Gastroesophageal sphincter (tissue), 3 donors: Measurements from ENCODE around the gene TRMT10A.

Experiments
- POLR2A ChIP-seq, 2 donors: fragments of 450-650 bp; IDR thresholded peaks; one replicate each; pipeline ENCODE4 v1.6.1; 2017; ENCODE audit warnings: antibody characterized with exemption in 2 of 2, mild to moderate bottlenecking in 2 of 2, moderate library complexity in 1 of 2
- TF ChIP-seq, protein P1 (sequence below), 4 experiments: fragments of 200-600 bp in 2 of 4; fragments of 450-650 bp in 2 of 4; sonication (generic) in 1 of 4; IDR thresholded peaks; one replicate each; pipeline ENCODE4 v1.5.1; 2017 to 2019; ENCODE audit warnings: antibody characterized with exemption in 4 of 4, mild to moderate bottlenecking in 2 of 4, moderate library complexity in 2 of 4

DNA sequence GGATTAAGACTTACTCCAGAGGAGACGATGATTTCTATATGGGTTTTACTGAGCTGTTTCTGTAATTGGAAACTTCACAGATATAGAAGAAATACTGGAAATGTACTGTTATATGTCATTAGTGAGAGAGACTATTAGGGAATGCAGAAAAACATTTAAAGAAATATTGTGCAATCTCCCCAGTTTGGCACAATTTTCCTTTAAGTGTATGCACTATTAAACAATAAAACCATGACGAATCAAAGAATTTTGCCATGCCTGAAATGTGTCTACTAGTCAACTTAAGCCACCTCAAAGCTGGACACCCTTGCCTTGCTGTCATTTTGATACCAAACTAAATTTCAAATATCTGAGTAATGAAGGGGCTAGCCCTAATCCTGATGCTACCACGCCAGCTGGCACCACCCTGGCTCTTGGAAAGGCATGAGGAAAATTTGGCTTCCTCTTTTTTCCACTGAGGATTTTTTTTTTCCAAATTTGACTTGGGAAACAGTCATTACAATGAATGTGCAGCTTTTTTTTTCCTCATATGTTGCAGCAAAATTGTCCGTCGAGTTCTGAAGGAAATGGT, 46.9 kb upstream of the TRMT10A start:
- TF ChIP-seq POLR2A (IDR thresholded peaks at IDR 0.05), result no peak
- TF ChIP-seq, protein P1, sequence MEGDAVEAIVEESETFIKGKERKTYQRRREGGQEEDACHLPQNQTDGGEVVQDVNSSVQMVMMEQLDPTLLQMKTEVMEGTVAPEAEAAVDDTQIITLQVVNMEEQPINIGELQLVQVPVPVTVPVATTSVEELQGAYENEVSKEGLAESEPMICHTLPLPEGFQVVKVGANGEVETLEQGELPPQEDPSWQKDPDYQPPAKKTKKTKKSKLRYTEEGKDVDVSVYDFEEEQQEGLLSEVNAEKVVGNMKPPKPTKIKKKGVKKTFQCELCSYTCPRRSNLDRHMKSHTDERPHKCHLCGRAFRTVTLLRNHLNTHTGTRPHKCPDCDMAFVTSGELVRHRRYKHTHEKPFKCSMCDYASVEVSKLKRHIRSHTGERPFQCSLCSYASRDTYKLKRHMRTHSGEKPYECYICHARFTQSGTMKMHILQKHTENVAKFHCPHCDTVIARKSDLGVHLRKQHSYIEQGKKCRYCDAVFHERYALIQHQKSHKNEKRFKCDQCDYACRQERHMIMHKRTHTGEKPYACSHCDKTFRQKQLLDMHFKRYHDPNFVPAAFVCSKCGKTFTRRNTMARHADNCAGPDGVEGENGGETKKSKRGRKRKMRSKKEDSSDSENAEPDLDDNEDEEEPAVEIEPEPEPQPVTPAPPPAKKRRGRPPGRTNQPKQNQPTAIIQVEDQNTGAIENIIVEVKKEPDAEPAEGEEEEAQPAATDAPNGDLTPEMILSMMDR (IDR thresholded peaks at IDR 0.05), result no peak
